HG03060 (cell line): ENCODE data around the gene DNAH14.
"Not testable (repeated sequence)": the region's sequence is repeated elsewhere in the genome, so short reads cannot be mapped to it uniquely, and the experiment has no call there.

Experiments used
- ATAC-seq: cut with Tn5 transposase; IDR thresholded peaks from one replicate; pipeline ENCODE4 v1.9.1; 2021; ENCODE audit warnings: low read depth, moderate number of reproducible peaks; ENCODE audit not compliant: unreplicated experiment

DNAH14 gene

DNA sequence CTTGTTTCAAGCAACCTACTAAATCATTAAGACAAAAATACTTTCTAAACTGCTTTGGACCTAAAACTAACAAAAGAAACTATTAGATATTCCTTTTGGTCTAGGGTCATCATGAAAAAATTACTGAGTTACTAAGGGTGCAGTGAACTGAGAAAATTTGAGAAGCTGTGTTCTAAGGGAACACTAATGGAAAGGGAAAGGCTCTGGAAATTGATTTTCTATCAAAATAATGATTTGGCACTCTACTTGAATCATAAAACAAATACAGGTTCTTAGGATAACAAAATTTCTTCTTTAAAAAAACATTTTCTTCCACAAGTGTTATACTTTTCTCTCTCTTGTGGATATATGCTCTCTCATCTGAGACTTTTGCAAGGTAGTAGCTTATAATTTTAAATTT lies 213.5 kb downstream of the DNAH14 start:
- ATAC-seq = no peak

DNA sequence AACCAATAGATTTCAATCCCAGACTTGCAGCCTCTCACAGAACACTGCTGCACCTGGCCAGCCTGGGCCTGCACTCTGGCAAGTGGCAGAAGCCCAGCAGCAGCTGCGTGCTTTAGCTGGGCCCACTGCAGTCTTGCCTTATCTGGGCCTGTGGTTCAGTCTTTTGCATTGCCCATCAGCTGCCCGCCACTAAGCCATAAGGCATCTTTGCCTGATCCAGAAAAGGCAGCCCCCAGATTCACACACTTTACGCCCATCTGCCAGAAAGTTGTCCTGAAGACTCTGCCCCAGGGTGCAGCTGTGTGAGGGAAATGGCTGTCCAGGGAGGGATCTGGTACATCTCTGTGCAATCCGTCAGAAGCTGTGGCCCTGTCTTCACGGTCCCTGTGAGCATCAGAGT lies 217.0 kb downstream of the DNAH14 start:
- ATAC-seq = no peak

DNA sequence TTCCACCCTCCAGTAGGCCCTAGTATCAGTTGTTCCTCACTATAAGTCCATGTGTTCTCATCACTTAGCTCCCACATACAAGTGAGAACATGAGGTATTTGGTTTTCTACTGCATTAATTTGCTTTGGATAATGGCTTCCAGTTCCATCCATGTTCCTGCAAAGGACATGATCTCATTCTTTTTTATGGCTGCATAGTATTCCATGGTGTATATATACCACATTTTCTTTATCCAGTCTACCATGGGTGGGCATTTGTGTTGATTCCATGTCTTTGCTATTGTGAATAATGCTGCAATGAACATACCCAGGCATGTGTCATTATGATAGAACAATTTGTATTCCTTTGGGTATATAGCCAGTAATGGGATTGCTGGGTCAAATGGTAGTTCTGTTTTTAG lies 218.3 kb downstream of the DNAH14 start:
- ATAC-seq = not testable (repeated sequence)

DNA sequence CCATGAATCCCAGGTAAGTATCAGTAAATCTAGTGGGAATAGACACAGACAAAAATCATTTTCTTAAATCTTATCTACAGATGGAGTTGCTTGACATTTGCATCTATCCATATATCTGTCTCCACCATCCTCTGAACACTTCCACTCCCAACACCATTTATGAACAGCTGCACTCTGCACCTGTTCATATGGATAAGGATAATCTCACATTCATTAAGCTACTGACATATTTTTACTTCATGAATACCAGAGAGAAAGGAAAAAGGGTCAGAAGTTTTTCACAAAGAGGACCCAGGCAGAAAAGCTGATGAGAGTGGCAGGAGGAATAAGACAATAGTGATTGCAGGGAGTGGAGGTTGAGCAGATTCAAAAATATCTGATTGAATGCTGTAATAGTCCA lies 222.6 kb downstream of the DNAH14 start:
- ATAC-seq = no peak

GRCh38 chr1:225155555-225155954 lies 226.1 kb downstream of the DNAH14 start:
- ATAC-seq = no peak

GRCh38 chr1:225156254-225156653 lies 226.8 kb downstream of the DNAH14 start:
- ATAC-seq = no peak

DNA sequence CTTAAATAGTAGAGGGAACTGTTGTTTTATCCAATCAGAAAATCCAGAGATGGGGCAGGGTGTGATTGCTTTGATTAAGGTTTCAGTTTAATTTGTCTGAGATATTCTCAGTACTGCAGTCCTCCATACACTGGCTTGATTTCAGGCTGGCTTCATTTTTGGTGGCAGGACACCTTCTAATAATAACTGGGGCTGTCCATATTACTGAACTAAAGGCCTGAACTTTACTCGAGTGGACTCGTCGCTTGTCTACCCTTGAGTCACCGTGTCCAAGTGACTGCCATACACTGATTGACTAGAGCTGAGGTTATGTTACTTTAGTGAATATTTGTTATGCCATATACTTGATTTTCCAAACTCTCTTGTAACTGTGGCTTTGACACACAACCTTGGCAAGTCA lies 228.8 kb downstream of the DNAH14 start:
- ATAC-seq = no peak

DNA sequence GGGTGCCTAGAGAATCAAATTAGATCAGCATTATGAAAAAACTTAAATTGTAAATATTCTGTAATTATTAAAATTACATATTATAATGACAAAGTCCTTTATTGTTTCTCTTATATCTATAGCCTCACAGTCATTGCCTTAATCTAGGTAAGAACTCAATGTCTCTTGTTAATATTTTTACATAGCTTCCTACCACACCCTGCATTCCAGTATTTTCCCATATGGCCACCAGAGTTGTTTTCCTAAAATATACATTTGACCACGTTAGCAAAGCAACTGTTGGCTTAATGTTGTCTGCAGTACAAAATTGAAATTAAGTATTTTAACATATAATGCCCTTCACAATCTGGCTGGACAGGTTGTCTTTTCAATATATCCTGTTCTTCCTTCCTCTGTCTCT lies 230.3 kb downstream of the DNAH14 start:
- no peak for ATAC-seq

DNA sequence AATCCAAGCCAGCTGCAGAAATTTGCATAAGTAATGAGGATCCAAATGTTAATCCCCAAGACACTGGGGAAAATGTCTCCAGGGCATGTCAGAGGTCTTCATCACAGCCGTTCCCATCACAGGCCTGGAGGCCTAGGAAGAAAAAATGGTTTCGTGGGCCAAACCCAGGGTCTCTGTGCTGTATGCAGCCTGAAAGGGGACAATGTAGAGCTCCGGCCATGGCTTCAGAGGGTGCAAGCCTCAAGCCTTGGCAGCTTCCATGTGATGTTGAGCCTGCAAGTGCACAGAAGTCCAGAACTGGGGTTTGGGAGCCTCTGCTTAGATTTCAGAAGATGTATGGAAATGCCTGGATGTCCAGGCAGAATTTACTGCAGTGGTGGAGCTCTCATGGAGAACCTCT lies 247.9 kb downstream of the DNAH14 start:
- not testable (repeated sequence) for ATAC-seq

GRCh38 chr1:225179686-225180085 lies 250.2 kb downstream of the DNAH14 start:
- no peak for ATAC-seq

- no peak for ATAC-seq
Measured at GRCh38 chr1:225182716-225183115, 253.2 kb downstream of the DNAH14 start.

DNA sequence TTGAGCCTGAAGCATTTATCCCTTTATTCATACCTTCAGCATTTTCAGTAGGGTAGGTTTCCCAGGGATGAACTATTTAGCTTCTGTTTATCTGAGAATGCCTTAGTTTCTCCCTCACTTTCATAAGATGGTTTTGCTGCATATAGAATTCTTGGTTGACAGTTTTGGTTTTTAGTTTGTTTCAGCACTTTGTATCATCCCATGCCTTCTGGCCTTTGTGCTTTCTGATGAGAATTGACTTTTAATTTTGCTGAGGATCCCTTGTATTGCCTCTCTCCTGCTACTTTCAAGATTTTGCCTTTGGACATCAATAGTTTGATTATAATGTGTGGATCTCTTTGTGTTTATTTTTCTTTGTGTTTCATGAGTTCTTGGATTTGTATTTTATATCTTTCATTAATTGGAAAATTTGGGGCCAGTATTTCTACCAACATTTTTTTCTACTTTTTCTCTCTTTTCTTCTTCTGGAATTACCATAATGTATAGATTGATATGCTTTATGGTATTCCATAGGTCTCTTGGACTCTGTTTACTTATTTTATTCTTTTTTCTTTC lies 261.8 kb downstream of the DNAH14 start:
- no peak for ATAC-seq

- no peak for ATAC-seq
Measured at GRCh38 chr1:225201447-225201846, 272.0 kb downstream of the DNAH14 start.

DNA sequence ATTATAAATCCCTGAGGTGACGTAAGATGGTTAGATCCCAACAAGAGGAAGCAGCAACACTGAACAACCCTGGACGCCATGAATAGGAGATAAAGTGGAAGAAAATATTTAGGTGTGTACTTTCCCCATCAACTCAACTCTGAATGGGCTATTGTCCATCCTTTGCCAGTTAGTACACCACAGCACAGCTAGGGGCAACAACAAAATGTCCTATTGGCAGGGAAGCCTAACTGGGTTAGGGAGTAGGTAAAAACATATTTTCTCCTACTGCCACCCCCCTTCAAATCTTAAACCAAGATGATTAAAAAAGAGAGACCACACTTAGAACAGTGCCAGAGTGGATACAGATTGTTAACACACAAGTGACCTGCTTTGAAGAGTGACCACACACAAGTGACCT lies 278.3 kb downstream of the DNAH14 start:
- ATAC-seq = no peak

- ATAC-seq = no peak
Measured at GRCh38 chr1:225209153-225209552, 279.7 kb downstream of the DNAH14 start.

DNA sequence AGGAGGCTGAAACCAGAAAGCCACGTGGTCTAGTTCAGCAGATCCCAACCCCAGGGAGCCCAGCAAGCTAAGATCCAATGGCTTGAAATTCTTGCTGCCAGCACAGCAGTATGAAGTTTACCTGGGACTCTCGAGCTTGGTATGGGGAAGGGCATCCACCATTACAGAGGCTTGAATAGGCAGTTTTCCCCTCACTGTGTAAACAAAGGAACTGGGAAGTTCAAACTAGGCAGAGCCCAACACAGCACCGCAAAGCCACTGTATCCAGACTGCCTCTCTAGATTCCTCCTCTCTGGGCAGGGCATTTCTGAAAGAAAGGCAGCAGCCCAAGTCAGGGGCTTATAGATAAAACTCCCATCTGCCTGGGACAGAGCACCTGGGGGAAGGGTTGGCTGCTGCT lies 280.7 kb downstream of the DNAH14 start:
- ATAC-seq = not testable (repeated sequence)

GRCh38 chr1:225211694-225212442 lies 282.4 kb downstream of the DNAH14 start:
- not testable (repeated sequence) for ATAC-seq

- ATAC-seq = no peak
Measured at GRCh38 chr1:225224287-225224686, 294.8 kb downstream of the DNAH14 start.

DNA sequence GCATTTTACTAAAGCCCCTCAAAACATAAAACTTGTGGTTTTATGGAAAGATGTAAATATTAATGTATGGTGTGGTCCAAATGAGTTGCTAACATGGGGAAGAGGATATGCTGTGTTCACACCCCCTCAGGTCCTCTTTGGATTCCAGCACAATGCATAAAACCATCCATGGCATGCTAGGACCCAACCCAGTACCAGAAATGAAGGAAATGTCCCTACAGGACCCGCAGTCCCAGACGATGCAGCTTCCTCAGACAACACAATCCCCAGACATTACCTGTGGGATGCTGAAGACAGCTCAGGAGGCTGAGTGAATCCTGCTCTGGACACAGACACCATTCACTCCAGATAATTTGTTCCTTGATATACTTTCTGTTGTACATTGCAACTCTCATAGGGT lies 296.2 kb downstream of the DNAH14 start:
- ATAC-seq = no peak

GRCh38 chr1:225228871-225229303 lies 299.4 kb downstream of the DNAH14 start:
- ATAC-seq = no peak

- not testable (repeated sequence) for ATAC-seq
Measured at GRCh38 chr1:225229429-225229828, 300.0 kb downstream of the DNAH14 start.

DNA sequence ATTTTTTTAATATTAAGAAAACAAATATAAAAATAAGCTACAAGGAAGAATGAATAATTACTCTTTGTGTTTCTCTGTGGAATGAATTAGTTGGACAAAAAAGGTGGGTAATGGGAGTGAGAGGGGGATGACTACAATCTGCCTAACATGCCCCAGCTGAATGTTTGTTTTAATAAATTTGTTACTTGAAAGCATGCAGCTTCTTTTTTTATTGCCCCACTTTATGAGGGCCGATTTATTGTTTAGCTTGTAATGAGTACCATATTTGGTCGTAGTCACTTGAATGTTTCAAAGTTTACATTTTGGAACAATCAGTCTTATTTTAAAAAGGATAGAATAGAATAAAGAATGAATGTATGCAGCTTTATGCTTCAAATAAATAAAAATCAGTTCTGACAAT lies 301.0 kb downstream of the DNAH14 start:
- ATAC-seq = no peak
